PC-3 (cell line): ENCODE data around the gene ABCC5. TPM values are rescaled to one million over a fixed set of nuclear protein-coding genes. Genes with fewer than 3 reads are reported as not detected.

Source experiments
- ATAC-seq: fragments of 200-7000 bp; cut with Tn5 transposase; 2 replicates; pipeline ENCODE4 v1.9.1; 2020; ENCODE audit warnings: mild to moderate bottlenecking, moderate library complexity
- BruUV-seq: library from RNA; stranded (reverse); fragments of 400-500 nt; replicated peaks from 2 replicates; lab custom pipeline; 2021; lab: Mats Ljungman, UMichigan
- CTCF ChIA-PET: fragments of 300-600 bp; sonication (Branson Sonifier 250); formaldehyde crosslinking; loops from one replicate; lab custom pipeline; 2022; ENCODE audit warnings: antibody characterized with exemption; lab: Charles Lee
- POLR2A ChIA-PET: fragments of 300-600 bp; sonication (Branson Sonifier 250); formaldehyde crosslinking; loops from one replicate; lab custom pipeline; 2022; ENCODE audit warnings: antibody characterized with exemption; ENCODE audit not compliant: unreplicated experiment; lab: Charles Lee
- DNase-seq: peaks from one replicate; pipeline ENCODE4 v3.0.0-alpha.2; 2015
- H2AFZ ChIP-seq: fragments of 300-600 bp; sonication (generic); 2 replicates; pipeline ENCODE4 v1.6.0; 2016; ENCODE audit warnings: antibody characterized with exemption, low read length
- H3F3A ChIP-seq: fragments of 300-600 bp; sonication (generic); one replicate; pipeline ENCODE4 v1.6.0; 2017; ENCODE audit warnings: antibody characterized with exemption, low read length, control low read depth, mild to moderate bottlenecking; ENCODE audit not compliant: unreplicated experiment
- H3K27ac ChIP-seq: fragments of 300-600 bp; sonication (generic); 2 replicates; pipeline ENCODE4 v1.5.1; 2016; ENCODE audit warnings: mild to moderate bottlenecking, low read length
- H3K27me3 ChIP-seq: fragments of 300-600 bp; sonication (generic); 2 replicates; pipeline ENCODE4 v1.6.1; 2016; ENCODE audit warnings: low read length, mixed read lengths
- H3K36me3 ChIP-seq: fragments of 300-600 bp; sonication (generic); 2 replicates; pipeline ENCODE4 v1.6.1; 2016; ENCODE audit warnings: low read depth, mixed run types, low read length, mixed read lengths
- H3K4me1 ChIP-seq: fragments of 300-600 bp; sonication (generic); 2 replicates; pipeline ENCODE4 v1.5.1; 2016; ENCODE audit warnings: low read length; ENCODE audit not compliant: insufficient read depth
- H3K4me2 ChIP-seq: fragments of 300-600 bp; sonication (generic); 2 replicates; pipeline ENCODE4 v1.6.0; 2016; ENCODE audit warnings: low read length
- H3K4me3 ChIP-seq: fragments of 300-600 bp; sonication (generic); 2 replicates; pipeline ENCODE4 v1.5.1; 2016; ENCODE audit warnings: mild to moderate bottlenecking, low read length, mixed read lengths
- H3K79me2 ChIP-seq: fragments of 300-600 bp; sonication (generic); 2 replicates; pipeline ENCODE4 v1.6.1; 2017; ENCODE audit warnings: low read length, mixed read lengths
- H3K9ac ChIP-seq: fragments of 300-600 bp; sonication (generic); 2 replicates; pipeline ENCODE4 v1.6.0; 2016; ENCODE audit warnings: mild to moderate bottlenecking, low read length
- H3K9me2 ChIP-seq: fragments of 300-600 bp; sonication (generic); replicated peaks from 2 replicates; pipeline ENCODE4 v1.6.1; 2016; ENCODE audit warnings: mixed run types, low read length, mixed read lengths
- H3K9me3 ChIP-seq: fragments of 300-600 bp; sonication (generic); 2 replicates; pipeline ENCODE4 v1.6.1; 2016; ENCODE audit warnings: low read length, mixed read lengths
- H4K20me1 ChIP-seq: fragments of 300-600 bp; sonication (generic); 2 replicates; pipeline ENCODE4 v1.6.1; 2016; ENCODE audit warnings: low read length, mixed read lengths
- CTCF ChIP-seq: fragments of 300-600 bp; sonication (generic); conservative IDR thresholded peaks from 2 replicates; pipeline ENCODE4 v1.5.1; 2017; ENCODE audit warnings: antibody characterized with exemption, low read depth, mild to moderate bottlenecking, low read length
- EZH2 ChIP-seq: fragments of 300-600 bp; sonication (generic); IDR thresholded peaks from one replicate; pipeline ENCODE4 v1.6.1; 2017; ENCODE audit warnings: antibody characterized with exemption, mild to moderate bottlenecking, low read length; ENCODE audit not compliant: unreplicated experiment
- EZH2phosphoT487 ChIP-seq: fragments of 300-600 bp; sonication (generic); IDR thresholded peaks from 2 replicates; pipeline ENCODE4 v1.6.1; 2018; ENCODE audit warnings: mild to moderate bottlenecking, antibody characterized with exemption, low read length, borderline replicate concordance
- intact Hi-C: fragments of 100-400 bp; cut with micrococcal nuclease; formaldehyde crosslinking; loops from 2 replicates; pipeline ENCODE4 v1.9.0; 2023
- total RNA-seq: library from RNA; depleted of rRNA; stranded (reverse); fragments of >200 nt; gene quantifications from 2 replicates; pipeline ENCODE4 v1.2.3, GENCODE V29; 2014

The ABCC5 gene
- total RNA-seq, 1 experiment from 2014 or later, result 16.1 TPM

GRCh38 chr3:183946037-183946436 is 71.6 kb downstream of the ABCC5 start:
- H3K79me2 ChIP-seq, result no peaks in the 10 kb centered on the region
- H2AFZ ChIP-seq, result no peak overlapping the region
- H3K27me3 ChIP-seq, result no peaks in the 10 kb centered on the region
- H3K36me3 ChIP-seq, result peaks cover 20% of the 10 kb centered on the region; the same call in 1 of the 2 replicates
- ChIA-PET CTCF (no interaction called here), POLR2A (no interaction called here)
- H3K4me3 ChIP-seq, result no peak overlapping the region
- TF ChIP-seq EZH2phosphoT487 (no peak), CTCF (no peak), EZH2 (no peak)
- no peak for DNase-seq
- no peaks in the 10 kb centered on the region for H3K4me1 ChIP-seq
- no peaks in the 10 kb centered on the region for H3K9me3 ChIP-seq
- no peaks in the 10 kb centered on the region for H3F3A ChIP-seq
- no peak overlapping the region for H3K4me2 ChIP-seq
- no peaks in the 10 kb centered on the region for H3K9me2 ChIP-seq
- H3K27ac ChIP-seq, result no peak overlapping the region
- no peaks in the 10 kb centered on the region for H4K20me1 ChIP-seq
- no peak overlapping the region for H3K9ac ChIP-seq
- intact Hi-C loops, result no loop called here
- no TSS peak for BruUV-seq
- no peak for ATAC-seq

GRCh38 chr3:183944775-183945174 is 72.9 kb downstream of the ABCC5 start:
- Histone ChIP-seq H3K79me2 (no peaks in the 10 kb centered on the region), H3K9me3 (no peaks in the 10 kb centered on the region), H3K9ac (no peak overlapping the region), H3K27me3 (no peaks in the 10 kb centered on the region), H3K36me3 (peaks cover 16% of the 10 kb centered on the region; the same call in 1 of the 2 replicates), H2AFZ (no peak overlapping the region), H3K9me2 (no peaks in the 10 kb centered on the region), H3K4me2 (no peak overlapping the region), H3F3A (no peaks in the 10 kb centered on the region), H3K27ac (no peak overlapping the region), H4K20me1 (no peaks in the 10 kb centered on the region), H3K4me3 (no peak overlapping the region), H3K4me1 (no peaks in the 10 kb centered on the region)
- ChIA-PET CTCF (no interaction called here), POLR2A (no interaction called here)
- TF ChIP-seq EZH2phosphoT487, result no peak
- TF ChIP-seq CTCF, result no peak
- TF ChIP-seq EZH2, result no peak
- no peak for ATAC-seq
- no TSS peak for BruUV-seq
- DNase-seq, result no peak
- intact Hi-C loops, result no loop called here

GRCh38 chr3:183943739-183944138 is 73.9 kb downstream of the ABCC5 start:
- Histone ChIP-seq H3K27ac (no peak overlapping the region), H3K4me3 (no peak overlapping the region), H3F3A (no peaks in the 10 kb centered on the region), H3K36me3 (peaks cover 17% of the 10 kb centered on the region), H3K9me3 (no peaks in the 10 kb centered on the region), H3K27me3 (no peaks in the 10 kb centered on the region), H3K9me2 (no peaks in the 10 kb centered on the region), H3K79me2 (no peaks in the 10 kb centered on the region), H3K4me2 (no peak overlapping the region), H4K20me1 (no peaks in the 10 kb centered on the region), H2AFZ (no peak overlapping the region), H3K4me1 (no peaks in the 10 kb centered on the region), H3K9ac (no peak overlapping the region)
- CTCF ChIA-PET, result no interaction called here
- ATAC-seq (no peak), DNase-seq (no peak)
- intact Hi-C loops, result no loop called here
- BruUV-seq, result no TSS peak
- POLR2A ChIA-PET, result no interaction called here
- TF ChIP-seq EZH2phosphoT487 (no peak), EZH2 (no peak), CTCF (no peak)
